Urinary bladder (tissue), 4 donors: ENCODE measurements around the gene PIP4K2A. TPM values are rescaled to one million over a fixed set of nuclear protein-coding genes. Genes with fewer than 3 reads are reported as not detected.
A peak's percentile ranks its signal among the peaks of the same experiment; 100 is the strongest.

Experiments
- DNase-seq: peaks from one replicate; pipeline ENCODE4 v3.0.0-alpha.2; 2015; ENCODE audit errors: extremely low spot score
- H3K27ac ChIP-seq: one replicate; pipeline ENCODE4 v1.5.1; 2013; ENCODE audit warnings: low read depth, mild to moderate bottlenecking, moderate library complexity
- H3K36me3 ChIP-seq: one replicate; pipeline ENCODE4 v1.6.1; 2013; ENCODE audit warnings: mild to moderate bottlenecking, moderate library complexity; ENCODE audit not compliant: insufficient read depth
- H3K4me1 ChIP-seq: one replicate; pipeline ENCODE4 v1.6.1; 2013; ENCODE audit warnings: mild to moderate bottlenecking, moderate library complexity; ENCODE audit not compliant: insufficient read depth
- H3K4me3 ChIP-seq: one replicate; pipeline ENCODE4 v1.5.1; 2013; ENCODE audit warnings: low read depth, low read length
- WGBS: extraction: QIAGEN DNeasy Blood & Tissue Kit; methylation state at CpG from one replicate; pipeline ENCODE4 v1.1.7; 2013; 5-methylcytosine and 5-hydroxymethylcytosine counted together
- polyA plus RNA-seq: library from polyadenylated mRNA; stranded (reverse); fragments of 200-250 nt; gene quantifications from one replicate; pipeline ENCODE4 v1.2.3, GENCODE V29; 2013
- total RNA-seq: library from RNA; depleted of rRNA; stranded (reverse); fragments of >200 nt; gene quantifications from one replicate; pipeline ENCODE4 v1.2.3, GENCODE V29; 2014
- donor health status: healthy with polysubstance abuse.
- donor health status: healthy.

Gene PIP4K2A
- total and polyA plus RNA-seq, 2 donors: 27.0 to 29.1 TPM

- Histone ChIP-seq H3K36me3 (no peaks in the 10 kb centered on the region), H3K4me3 (no peak overlapping the region), H3K4me1 (no peaks in the 10 kb centered on the region), H3K27ac (no peak overlapping the region)
- no peak for DNase-seq
- 89% methylated on average over 8 of the region's 8 CpGs for WGBS
Observed at GRCh38 chr10:22659866-22660265, 54.5 kb downstream of the PIP4K2A start.

GRCh38 chr10:22658745-22659410 lies 55.5 kb downstream of the PIP4K2A start:
- Histone ChIP-seq H3K27ac (no peak overlapping the region), H3K36me3 (no peaks in the 10 kb centered on the region), H3K4me3 (no peak overlapping the region), H3K4me1 (peaks cover 2% of the 10 kb centered on the region)
- no peak for DNase-seq
- 94% methylated on average over 7 of the region's 7 CpGs for WGBS

GRCh38 chr10:22657566-22658225 lies 56.7 kb downstream of the PIP4K2A start:
- DNase-seq: no peak
- Histone ChIP-seq H3K27ac (no peak overlapping the region), H3K36me3 (no peaks in the 10 kb centered on the region), H3K4me1 (peaks cover 2% of the 10 kb centered on the region), H3K4me3 (no peak overlapping the region)
- whole genome bisulfite sequencing: 76% methylated on average over 5 of the region's 5 CpGs

- Histone ChIP-seq H3K4me3 (no peak overlapping the region), H3K4me1 (peaks cover 2% of the 10 kb centered on the region), H3K36me3 (no peaks in the 10 kb centered on the region), H3K27ac (no peak overlapping the region)
- no peak for DNase-seq
- 60% methylated on average over 4 of the region's 4 CpGs for WGBS
Observed at GRCh38 chr10:22657024-22657423, 57.4 kb downstream of the PIP4K2A start.

GRCh38 chr10:22656036-22656435 lies 58.3 kb downstream of the PIP4K2A start:
- Histone ChIP-seq H3K27ac (no peak overlapping the region), H3K4me1 (peaks cover 2% of the 10 kb centered on the region), H3K36me3 (no peaks in the 10 kb centered on the region), H3K4me3 (no peak overlapping the region)
- DNase-seq: no peak
- 97% methylated on average over 8 of the region's 8 CpGs for WGBS

GRCh38 chr10:22655312-22655981 lies 58.9 kb downstream of the PIP4K2A start:
- Histone ChIP-seq H3K4me3 (no peak overlapping the region), H3K27ac (no peak overlapping the region), H3K36me3 (no peaks in the 10 kb centered on the region), H3K4me1 (peaks cover 2% of the 10 kb centered on the region)
- DNase-seq: no peak
- WGBS: 40% methylated on average over 10 of the region's 10 CpGs

- no peak for DNase-seq
- H3K4me1 ChIP-seq: peaks cover 2% of the 10 kb centered on the region
- no peak overlapping the region for H3K4me3 ChIP-seq
- no peak overlapping the region for H3K27ac ChIP-seq
- no peaks in the 10 kb centered on the region for H3K36me3 ChIP-seq
- WGBS: 80% methylated on average over 6 of the region's 6 CpGs
Observed at GRCh38 chr10:22652988-22653481, 61.3 kb downstream of the PIP4K2A start.

- peaks cover 2% of the 10 kb centered on the region for H3K4me1 ChIP-seq
- WGBS: 81% methylated on average over 12 of the region's 12 CpGs
Observed at GRCh38 chr10:22651276-22651980, 63.0 kb downstream of the PIP4K2A start.

GRCh38 chr10:22649994-22650393 lies 64.4 kb downstream of the PIP4K2A start:
- H3K4me1 ChIP-seq: peaks cover 2% of the 10 kb centered on the region
- no peak for DNase-seq
- no peak overlapping the region for H3K27ac ChIP-seq
- H3K4me3 ChIP-seq: no peak overlapping the region
- 92% methylated on average over 4 of the region's 4 CpGs for WGBS
- no peaks in the 10 kb centered on the region for H3K36me3 ChIP-seq

More at GRCh38 chr10:22651276-22651980, 63.0 kb downstream of the PIP4K2A start:
- no peak for DNase-seq
- no peak overlapping the region for H3K4me3 ChIP-seq
- no peak overlapping the region for H3K27ac ChIP-seq
- H3K36me3 ChIP-seq: no peaks in the 10 kb centered on the region

GRCh38 chr10:22649390-22649841 lies 65.0 kb downstream of the PIP4K2A start:
- 78% methylated on average over 9 of the region's 9 CpGs for WGBS
- no peak overlapping the region for H3K27ac ChIP-seq
- no peaks in the 10 kb centered on the region for H3K36me3 ChIP-seq
- DNase-seq: no peak
- H3K4me1 ChIP-seq: peaks cover 1% of the 10 kb centered on the region
- H3K4me3 ChIP-seq: no peak overlapping the region

GRCh38 chr10:22648547-22648961 lies 65.8 kb downstream of the PIP4K2A start:
- Histone ChIP-seq H3K27ac (no peak overlapping the region), H3K36me3 (no peaks in the 10 kb centered on the region), H3K4me3 (no peak overlapping the region), H3K4me1 (no peaks in the 10 kb centered on the region)
- DNase-seq: no peak
- WGBS: 39% methylated on average over 2 of the region's 2 CpGs

- no peaks in the 10 kb centered on the region for H3K4me1 ChIP-seq
- no peaks in the 10 kb centered on the region for H3K36me3 ChIP-seq
- H3K4me3 ChIP-seq: no peak overlapping the region
- 62% methylated on average over 5 of the region's 5 CpGs for WGBS
- no peak for DNase-seq
- H3K27ac ChIP-seq: peak overlapping the region; percentile 53
Observed at GRCh38 chr10:22647244-22647643, 67.1 kb downstream of the PIP4K2A start.

GRCh38 chr10:22646388-22646853 lies 68.0 kb downstream of the PIP4K2A start:
- Histone ChIP-seq H3K36me3 (no peaks in the 10 kb centered on the region), H3K4me3 (no peak overlapping the region), H3K27ac (no peak overlapping the region), H3K4me1 (no peaks in the 10 kb centered on the region)
- 71% methylated on average over 2 of the region's 2 CpGs for WGBS
- DNase-seq: no peak
